GM12878 (cell line): ENCODE results near the gene PRCP. TPM values are rescaled to one million over a fixed set of nuclear protein-coding genes. Genes with fewer than 3 reads are reported as not detected.

Source experiments
- CBX5 ChIP-seq: sonication (generic); IDR thresholded peaks from 2 replicates; pipeline ENCODE4 v1.6.1; 2016; ENCODE audit warnings: low read depth, moderate library complexity, mild to moderate bottlenecking, inconsistent platforms
- E4F1 ChIP-seq: fragments of 450-650 bp; IDR thresholded peaks from 2 replicates; pipeline ENCODE4 v1.6.1; 2018; ENCODE audit warnings: borderline replicate concordance, mild to moderate bottlenecking; ENCODE audit not compliant: partially characterized antibody
- MEF2A ChIP-seq: IDR thresholded peaks from 2 replicates; pipeline ENCODE4 v1.6.1; 2011; ENCODE audit warnings: low read depth, mild to moderate bottlenecking, low read length, moderate library complexity; ENCODE audit not compliant: insufficient read depth
- NR2F1 ChIP-seq: fragments of 450-650 bp; conservative IDR thresholded peaks from 2 replicates; pipeline ENCODE4 v1.6.1; 2017; ENCODE audit warnings: mild to moderate bottlenecking
- REST ChIP-seq: IDR thresholded peaks from 2 replicates; pipeline ENCODE4 v1.6.1; 2012; ENCODE audit warnings: mild to moderate bottlenecking, low read depth, low read length
- RUNX3 ChIP-seq: IDR thresholded peaks from 2 replicates; pipeline ENCODE4 v1.6.1; 2012; ENCODE audit warnings: low read length, inconsistent platforms
- ZNF274 ChIP-seq: IDR thresholded peaks from one replicate; pipeline ENCODE4 v1.8.0; 2011; ENCODE audit not compliant: insufficient read length, insufficient read depth
- polyA plus RNA-seq, 11 experiments: library from polyadenylated mRNA; depleted of rRNA in 4 of 11; unstranded in 6 of 11; stranded (reverse) in 5 of 11; fragments of >200 nt; fragmentation: Nextera tagmentation in 4 of 11; fragmentation: Illumina TruSeq in 1 of 11; extraction: Ambion mirVana in 4 of 11; extraction: Trizol in 1 of 11; gene quantifications; 1 replicate in 1 of 11; 2 replicates in 10 of 11; pipeline versions ENCODE4 v1.2.1 to v1.2.3, GENCODE V29; 2011 to 2016; ENCODE audit warnings: inconsistent platforms in 2 of 11, missing spikeins in 2 of 11, low read depth in 1 of 11
- total RNA-seq, 4 experiments: library from RNA; depleted of rRNA in 3 of 4; stranded (reverse); fragments of >200 nt in 3 of 4; fragmentation: Illumina TruSeq in 1 of 4; extraction: Trizol in 1 of 4; gene quantifications; 2 replicates each; pipeline versions ENCODE4 v1.2.1 to v1.2.3, GENCODE V29; 2013 to 2021
- TF ChIP-seq, protein P1 (sequence below), 3 experiments: IDR thresholded peaks in 2 of 3; conservative IDR thresholded peaks in 1 of 3; 2 replicates each; pipeline ENCODE4 v1.5.1; 2011; ENCODE audit warnings: low read depth in 3 of 3, low read length in 3 of 3, mild to moderate bottlenecking in 3 of 3, control low read depth in 2 of 3, moderate library complexity in 2 of 3, inconsistent platforms in 1 of 3, mixed read lengths in 1 of 3; ENCODE audit not compliant: control insufficient read depth in 2 of 3, insufficient read depth in 1 of 3; ENCODE audit errors: extremely low read depth in 1 of 3

The PRCP gene
- total and polyA plus RNA-seq, 10 of the 15 experiments (the other 5 are each of a cell fraction or from before 2014, with no cell fraction given): 14.9 to 43.6 (median 20.0) TPM

DNA sequence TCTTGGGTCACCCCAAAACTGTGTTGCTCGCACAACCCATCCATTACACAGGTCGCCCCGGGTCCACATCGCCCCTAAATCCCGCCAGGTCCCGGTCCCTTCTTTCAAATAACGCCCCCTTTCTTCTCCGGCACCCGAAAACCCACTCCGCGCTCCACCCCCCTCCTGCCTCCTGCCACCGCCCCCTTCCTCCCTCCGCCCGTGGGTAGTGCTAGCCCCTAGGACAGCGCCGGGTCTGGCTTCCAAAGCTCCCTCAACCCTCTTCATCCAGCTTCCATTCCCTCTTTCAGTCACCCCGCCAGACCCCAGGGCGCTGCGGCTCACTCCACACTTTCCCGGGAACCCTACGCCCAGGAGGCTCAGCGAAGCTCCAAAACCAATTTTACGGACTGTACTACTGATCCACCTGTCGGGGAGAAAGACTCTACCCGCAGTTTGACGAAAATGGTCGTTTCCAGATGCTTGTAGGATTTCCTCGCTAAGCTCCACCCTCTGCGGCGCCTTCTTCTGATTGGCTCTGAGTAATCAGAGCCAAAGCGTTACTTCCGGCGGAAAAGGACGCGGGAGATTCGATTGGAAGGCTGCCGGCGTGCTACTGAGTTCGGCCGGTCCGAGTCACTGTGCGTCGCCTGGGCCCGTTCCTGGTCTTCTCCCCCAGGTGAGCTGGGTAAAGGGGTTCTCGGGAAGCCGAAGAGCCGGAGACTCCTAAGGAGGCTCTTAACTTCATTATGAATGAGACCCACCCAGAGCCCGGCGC is 1.1 kb upstream of the PRCP start, which contains the start of gene DDIAS (continued):
- TF ChIP-seq, protein P1, sequence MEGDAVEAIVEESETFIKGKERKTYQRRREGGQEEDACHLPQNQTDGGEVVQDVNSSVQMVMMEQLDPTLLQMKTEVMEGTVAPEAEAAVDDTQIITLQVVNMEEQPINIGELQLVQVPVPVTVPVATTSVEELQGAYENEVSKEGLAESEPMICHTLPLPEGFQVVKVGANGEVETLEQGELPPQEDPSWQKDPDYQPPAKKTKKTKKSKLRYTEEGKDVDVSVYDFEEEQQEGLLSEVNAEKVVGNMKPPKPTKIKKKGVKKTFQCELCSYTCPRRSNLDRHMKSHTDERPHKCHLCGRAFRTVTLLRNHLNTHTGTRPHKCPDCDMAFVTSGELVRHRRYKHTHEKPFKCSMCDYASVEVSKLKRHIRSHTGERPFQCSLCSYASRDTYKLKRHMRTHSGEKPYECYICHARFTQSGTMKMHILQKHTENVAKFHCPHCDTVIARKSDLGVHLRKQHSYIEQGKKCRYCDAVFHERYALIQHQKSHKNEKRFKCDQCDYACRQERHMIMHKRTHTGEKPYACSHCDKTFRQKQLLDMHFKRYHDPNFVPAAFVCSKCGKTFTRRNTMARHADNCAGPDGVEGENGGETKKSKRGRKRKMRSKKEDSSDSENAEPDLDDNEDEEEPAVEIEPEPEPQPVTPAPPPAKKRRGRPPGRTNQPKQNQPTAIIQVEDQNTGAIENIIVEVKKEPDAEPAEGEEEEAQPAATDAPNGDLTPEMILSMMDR (IDR thresholded peaks at IDR 0.05 in 2 of 3, conservative IDR thresholded peaks at IDR 0.05 in 1 of 3; ENCODE audit: control insufficient read depth in 2 of 3, extremely low read depth in 1 of 3, insufficient read depth in 1 of 3, low read depth in 3 of 3, low read length in 3 of 3): no peak
- TF ChIP-seq MEF2A: no peak
- TF ChIP-seq E4F1: no peak
- TF ChIP-seq NR2F1: no peak
- no peak for TF ChIP-seq ZNF274
- peak; percentile 72 for TF ChIP-seq RUNX3
- 0 out of 2 replicates have a peak, but pooled peaks have one; percentile 32 for TF ChIP-seq CBX5
- no peak for TF ChIP-seq REST
